ENCODE results near the gene CAMK2G. TPM values are rescaled to one million over a fixed set of nuclear protein-coding genes. Genes with fewer than 3 reads are reported as not detected.

The CAMK2G gene
- polyA plus RNA-seq, 1 of the 3 experiments (the other 2 are of a cell fraction): 41.4 TPM

DNA sequence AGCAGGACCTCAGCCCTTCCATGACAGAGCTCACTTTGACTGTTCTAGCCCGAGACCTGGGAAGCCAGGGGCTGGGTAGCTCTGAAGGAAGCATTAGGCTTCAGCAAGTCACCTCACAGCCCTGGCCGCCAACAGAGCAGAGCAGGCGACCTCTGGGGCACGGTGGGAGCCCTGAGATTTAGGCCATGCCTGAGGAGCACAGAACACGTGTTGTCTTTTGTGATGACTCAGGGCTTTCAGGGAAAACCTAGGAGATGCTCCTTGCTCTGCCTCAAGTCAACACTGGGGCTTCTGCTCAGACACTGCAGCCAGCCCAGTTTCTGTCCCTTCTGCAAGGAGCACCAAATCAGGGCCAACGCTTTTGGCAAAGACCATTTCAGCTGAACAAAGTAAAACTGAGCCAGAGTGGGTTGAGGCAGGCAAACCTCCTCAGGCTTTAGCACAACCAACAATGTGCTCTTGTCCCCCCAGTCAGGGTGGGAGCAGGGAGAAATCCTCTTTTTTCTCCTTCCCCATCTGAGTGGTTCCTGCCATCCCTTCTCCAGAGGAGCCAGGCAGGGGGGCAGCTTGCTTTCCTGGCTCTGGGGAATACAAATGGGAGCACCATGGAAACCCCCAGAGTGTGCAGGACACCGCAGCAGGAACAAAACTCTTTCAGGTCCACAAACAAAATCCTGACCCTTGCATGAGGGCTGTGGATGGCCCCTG, 14.4 kb downstream of the CAMK2G start:
- H3K9ac ChIP-seq: no peak overlapping the region
- POLR2A ChIA-PET: no interaction called here
- H3K9me3 ChIP-seq: no peaks in the 10 kb centered on the region
- no peak overlapping the region for H2AFZ ChIP-seq (ENCODE audit: low read depth)
- DNase-seq: no peak
- H3K27me3 ChIP-seq (ENCODE audit: insufficient read depth): no peaks in the 10 kb centered on the region
- H3K4me2 ChIP-seq: 0 out of 2 replicates have a peak overlapping the region, but pooled peaks have one; percentile 28
- no peak for TF ChIP-seq TEAD4 (IDR thresholded peaks at IDR 0.05; ENCODE audit: borderline replicate concordance, insufficient read depth)
- no peak for TF ChIP-seq POLR2AphosphoS5 (IDR thresholded peaks at IDR 0.05; ENCODE audit: low read depth, low read length)
- TF ChIP-seq FOXM1 (IDR thresholded peaks at IDR 0.05; ENCODE audit: low read depth): no peak
- TF ChIP-seq, protein P1, sequence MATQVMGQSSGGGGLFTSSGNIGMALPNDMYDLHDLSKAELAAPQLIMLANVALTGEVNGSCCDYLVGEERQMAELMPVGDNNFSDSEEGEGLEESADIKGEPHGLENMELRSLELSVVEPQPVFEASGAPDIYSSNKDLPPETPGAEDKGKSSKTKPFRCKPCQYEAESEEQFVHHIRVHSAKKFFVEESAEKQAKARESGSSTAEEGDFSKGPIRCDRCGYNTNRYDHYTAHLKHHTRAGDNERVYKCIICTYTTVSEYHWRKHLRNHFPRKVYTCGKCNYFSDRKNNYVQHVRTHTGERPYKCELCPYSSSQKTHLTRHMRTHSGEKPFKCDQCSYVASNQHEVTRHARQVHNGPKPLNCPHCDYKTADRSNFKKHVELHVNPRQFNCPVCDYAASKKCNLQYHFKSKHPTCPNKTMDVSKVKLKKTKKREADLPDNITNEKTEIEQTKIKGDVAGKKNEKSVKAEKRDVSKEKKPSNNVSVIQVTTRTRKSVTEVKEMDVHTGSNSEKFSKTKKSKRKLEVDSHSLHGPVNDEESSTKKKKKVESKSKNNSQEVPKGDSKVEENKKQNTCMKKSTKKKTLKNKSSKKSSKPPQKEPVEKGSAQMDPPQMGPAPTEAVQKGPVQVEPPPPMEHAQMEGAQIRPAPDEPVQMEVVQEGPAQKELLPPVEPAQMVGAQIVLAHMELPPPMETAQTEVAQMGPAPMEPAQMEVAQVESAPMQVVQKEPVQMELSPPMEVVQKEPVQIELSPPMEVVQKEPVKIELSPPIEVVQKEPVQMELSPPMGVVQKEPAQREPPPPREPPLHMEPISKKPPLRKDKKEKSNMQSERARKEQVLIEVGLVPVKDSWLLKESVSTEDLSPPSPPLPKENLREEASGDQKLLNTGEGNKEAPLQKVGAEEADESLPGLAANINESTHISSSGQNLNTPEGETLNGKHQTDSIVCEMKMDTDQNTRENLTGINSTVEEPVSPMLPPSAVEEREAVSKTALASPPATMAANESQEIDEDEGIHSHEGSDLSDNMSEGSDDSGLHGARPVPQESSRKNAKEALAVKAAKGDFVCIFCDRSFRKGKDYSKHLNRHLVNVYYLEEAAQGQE (IDR thresholded peaks at IDR 0.05; ENCODE audit: low read depth, low read length): no peak
- TF ChIP-seq FOSL2 (IDR thresholded peaks at IDR 0.05; ENCODE audit: borderline replicate concordance, low read depth): no peak
- no peak for TF ChIP-seq EZH2phosphoT487 (IDR thresholded peaks at IDR 0.05; ENCODE audit: borderline replicate concordance, low read depth)
- TF ChIP-seq NRF1 (IDR thresholded peaks at IDR 0.05; ENCODE audit: low read depth, low read length): no peak
- no peak for TF ChIP-seq MXI1 (IDR thresholded peaks at IDR 0.05; ENCODE audit: low read depth, low read length)
- no peak for TF ChIP-seq PBX3 (IDR thresholded peaks at IDR 0.05)
- no peak for TF ChIP-seq RXRA (IDR thresholded peaks at IDR 0.05; ENCODE audit: borderline replicate concordance, low read depth)
- TF ChIP-seq, protein P2, sequence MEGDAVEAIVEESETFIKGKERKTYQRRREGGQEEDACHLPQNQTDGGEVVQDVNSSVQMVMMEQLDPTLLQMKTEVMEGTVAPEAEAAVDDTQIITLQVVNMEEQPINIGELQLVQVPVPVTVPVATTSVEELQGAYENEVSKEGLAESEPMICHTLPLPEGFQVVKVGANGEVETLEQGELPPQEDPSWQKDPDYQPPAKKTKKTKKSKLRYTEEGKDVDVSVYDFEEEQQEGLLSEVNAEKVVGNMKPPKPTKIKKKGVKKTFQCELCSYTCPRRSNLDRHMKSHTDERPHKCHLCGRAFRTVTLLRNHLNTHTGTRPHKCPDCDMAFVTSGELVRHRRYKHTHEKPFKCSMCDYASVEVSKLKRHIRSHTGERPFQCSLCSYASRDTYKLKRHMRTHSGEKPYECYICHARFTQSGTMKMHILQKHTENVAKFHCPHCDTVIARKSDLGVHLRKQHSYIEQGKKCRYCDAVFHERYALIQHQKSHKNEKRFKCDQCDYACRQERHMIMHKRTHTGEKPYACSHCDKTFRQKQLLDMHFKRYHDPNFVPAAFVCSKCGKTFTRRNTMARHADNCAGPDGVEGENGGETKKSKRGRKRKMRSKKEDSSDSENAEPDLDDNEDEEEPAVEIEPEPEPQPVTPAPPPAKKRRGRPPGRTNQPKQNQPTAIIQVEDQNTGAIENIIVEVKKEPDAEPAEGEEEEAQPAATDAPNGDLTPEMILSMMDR (IDR thresholded peaks at IDR 0.05): no peak
- no peak for TF ChIP-seq SIN3A (IDR thresholded peaks at IDR 0.05; ENCODE audit: borderline replicate concordance, low read depth, low read length)
- TF ChIP-seq JUND (IDR thresholded peaks at IDR 0.05): no peak
- no peak for TF ChIP-seq SMC3 (IDR thresholded peaks at IDR 0.05; ENCODE audit: low read depth, low read length)
- TF ChIP-seq, protein P3, sequence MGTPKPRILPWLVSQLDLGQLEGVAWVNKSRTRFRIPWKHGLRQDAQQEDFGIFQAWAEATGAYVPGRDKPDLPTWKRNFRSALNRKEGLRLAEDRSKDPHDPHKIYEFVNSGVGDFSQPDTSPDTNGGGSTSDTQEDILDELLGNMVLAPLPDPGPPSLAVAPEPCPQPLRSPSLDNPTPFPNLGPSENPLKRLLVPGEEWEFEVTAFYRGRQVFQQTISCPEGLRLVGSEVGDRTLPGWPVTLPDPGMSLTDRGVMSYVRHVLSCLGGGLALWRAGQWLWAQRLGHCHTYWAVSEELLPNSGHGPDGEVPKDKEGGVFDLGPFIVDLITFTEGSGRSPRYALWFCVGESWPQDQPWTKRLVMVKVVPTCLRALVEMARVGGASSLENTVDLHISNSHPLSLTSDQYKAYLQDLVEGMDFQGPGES (IDR thresholded peaks at IDR 0.05; ENCODE audit: low read depth, low read length): no peak
- no peak for TF ChIP-seq EP300 (IDR thresholded peaks at IDR 0.05; ENCODE audit: borderline replicate concordance in 1 of 2, low read depth in 1 of 2, low read length in 1 of 2)
- no peak for TF ChIP-seq TAF1 (IDR thresholded peaks at IDR 0.05; ENCODE audit: borderline replicate concordance, low read depth, low read length)
- TF ChIP-seq, protein P4, sequence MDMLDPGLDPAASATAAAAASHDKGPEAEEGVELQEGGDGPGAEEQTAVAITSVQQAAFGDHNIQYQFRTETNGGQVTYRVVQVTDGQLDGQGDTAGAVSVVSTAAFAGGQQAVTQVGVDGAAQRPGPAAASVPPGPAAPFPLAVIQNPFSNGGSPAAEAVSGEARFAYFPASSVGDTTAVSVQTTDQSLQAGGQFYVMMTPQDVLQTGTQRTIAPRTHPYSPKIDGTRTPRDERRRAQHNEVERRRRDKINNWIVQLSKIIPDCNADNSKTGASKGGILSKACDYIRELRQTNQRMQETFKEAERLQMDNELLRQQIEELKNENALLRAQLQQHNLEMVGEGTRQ (IDR thresholded peaks at IDR 0.05; ENCODE audit: borderline replicate concordance, low read depth, low read length): no peak
- TF ChIP-seq TCF12 (IDR thresholded peaks at IDR 0.05): no peak
- TF ChIP-seq GABPA (IDR thresholded peaks at IDR 0.05; ENCODE audit: low read depth): no peak
- H3K9me2 ChIP-seq: no peaks in the 10 kb centered on the region
- peaks cover 21 to 55% of the 10 kb centered on the region in 2 experiments for H3K36me3 ChIP-seq (replicated peaks in 1 of 2; ENCODE audit: control insufficient read depth in 1 of 2, insufficient read depth in 2 of 2, low read length in 1 of 2)
- CTCF ChIA-PET: interaction anchor here (7.9 to 37.3 kb wide), 2 partner anchors 16 to 20 kb away, joined by 65 to 753 read pairs; no protein-coding TSS in a partner anchor
- H3F3A ChIP-seq (replicated peaks; ENCODE audit: insufficient read depth): peaks cover 7% of the 10 kb centered on the region
- H3K4me1 ChIP-seq (ENCODE audit: control insufficient read depth in 1 of 2, insufficient read depth in 2 of 2, low read depth in 1 of 2, low read length in 1 of 2): peaks cover 0 to 9% of the 10 kb centered on the region in 2 experiments; a peak in 1 of 4 replicates
- 100% methylated on average over 1 of the region's 7 CpGs for WGBS (ENCODE audit: low lambda C conversion rate)
- H4K20me1 ChIP-seq (ENCODE audit: insufficient read depth): peaks cover 26% of the 10 kb centered on the region; the same call in 1 of the 2 replicates
- H3K4me3 ChIP-seq (ENCODE audit: low read depth in 2 of 2, low read length in 1 of 2): no peak overlapping the region
- peaks cover 37% of the 10 kb centered on the region; the same call in 1 of the 2 replicates for H3K79me2 ChIP-seq (ENCODE audit: insufficient read depth)
- no peak overlapping the region for H3K27ac ChIP-seq (ENCODE audit: low read depth in 2 of 2, low read length in 1 of 2)
